GM12891 (cell line): Measurements from ENCODE around the gene OR2A7.
A peak's percentile ranks its signal among the peaks of the same experiment; 100 is the strongest.
"Not testable (repeated sequence)": the region's sequence is repeated elsewhere in the genome, so short reads cannot be mapped to it uniquely, and the experiment has no call there.

Experiments used
- DNase-seq: peaks from one replicate; pipeline ENCODE4 v3.0.0; 2011; ENCODE audit warnings: low spot score; ENCODE audit not compliant: insufficient read length
- FAIRE-seq: peaks from 2 replicates; lab custom pipeline; 2011; peaks lifted over from hg19 to GRCh38; lab: Jason Lieb, UNC
- PAX5 ChIP-seq: IDR thresholded peaks from 2 replicates; pipeline ENCODE4 v1.6.1; 2011; ENCODE audit warnings: low read length, moderate library complexity, mild to moderate bottlenecking; ENCODE audit not compliant: insufficient read depth, severe bottlenecking
- POLR2A ChIP-seq: IDR thresholded peaks from 2 replicates; pipeline ENCODE4 v1.6.1; 2011; ENCODE audit warnings: low read depth, low read length, control low read depth
- POLR2AphosphoS5 ChIP-seq: IDR thresholded peaks from 2 replicates; pipeline ENCODE4 v1.6.1; 2011; ENCODE audit warnings: low read depth, low read length, control low read depth
- POU2F2 ChIP-seq: IDR thresholded peaks from 2 replicates; pipeline ENCODE4 v1.6.1; 2011; ENCODE audit warnings: low read depth, mild to moderate bottlenecking, control low read depth, low read length, moderate library complexity
- SPI1 ChIP-seq: IDR thresholded peaks from 2 replicates; pipeline ENCODE4 v1.6.1; 2011; ENCODE audit warnings: low read depth, low read length, control low read depth
- TAF1 ChIP-seq: IDR thresholded peaks from 2 replicates; pipeline ENCODE4 v1.6.1; 2011; ENCODE audit warnings: low read depth, low read length, control low read depth

OR2A7 gene

DNA sequence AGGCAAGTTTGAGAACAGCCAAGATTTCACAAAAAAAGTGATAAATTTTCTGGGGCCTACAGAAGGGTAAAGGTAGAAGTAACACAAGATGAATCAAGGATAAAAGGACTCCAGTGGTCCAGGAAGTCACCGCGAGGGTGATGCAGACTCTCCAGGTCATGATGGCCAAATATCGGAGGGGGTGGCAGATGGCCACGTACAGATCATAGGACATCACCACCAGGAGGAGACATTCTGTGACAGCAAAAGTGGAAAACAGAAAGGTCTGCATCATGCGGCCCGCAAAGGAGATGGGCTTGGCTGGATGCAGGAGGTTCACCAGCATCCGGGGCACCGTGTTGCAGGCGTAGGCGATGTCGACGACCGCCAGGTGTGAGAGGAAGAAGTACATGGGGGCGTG lies 5.5 kb downstream of the OR2A7 start:
- not testable (repeated sequence) for DNase-seq, FAIRE-seq

DNA sequence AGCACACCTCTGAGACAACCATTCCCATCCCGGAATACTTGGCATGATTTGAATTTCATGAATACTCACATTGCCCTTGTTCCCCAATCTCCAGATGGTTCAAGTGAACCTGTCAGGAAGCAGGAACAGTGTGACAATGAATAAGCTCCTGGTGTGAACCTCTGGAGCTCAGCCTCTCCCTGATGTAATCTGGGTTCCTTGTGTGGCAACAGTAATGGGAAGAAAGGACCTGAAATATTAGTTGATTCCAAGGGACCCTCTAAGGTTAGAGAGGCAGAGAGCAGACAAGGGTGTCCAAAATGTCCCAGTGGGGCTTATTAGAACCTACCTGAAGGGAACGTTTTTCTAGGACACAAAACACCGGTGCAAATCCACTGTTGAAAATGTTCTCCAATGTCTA lies 8.5 kb downstream of the OR2A7 start:
- FAIRE-seq (no peak), DNase-seq (no peak)
- TF ChIP-seq POLR2A: no peak
- TF ChIP-seq PAX5: no peak
- no peak for TF ChIP-seq SPI1
- no peak for TF ChIP-seq TAF1
- TF ChIP-seq POU2F2: no peak
- TF ChIP-seq POLR2AphosphoS5: no peak

DNA sequence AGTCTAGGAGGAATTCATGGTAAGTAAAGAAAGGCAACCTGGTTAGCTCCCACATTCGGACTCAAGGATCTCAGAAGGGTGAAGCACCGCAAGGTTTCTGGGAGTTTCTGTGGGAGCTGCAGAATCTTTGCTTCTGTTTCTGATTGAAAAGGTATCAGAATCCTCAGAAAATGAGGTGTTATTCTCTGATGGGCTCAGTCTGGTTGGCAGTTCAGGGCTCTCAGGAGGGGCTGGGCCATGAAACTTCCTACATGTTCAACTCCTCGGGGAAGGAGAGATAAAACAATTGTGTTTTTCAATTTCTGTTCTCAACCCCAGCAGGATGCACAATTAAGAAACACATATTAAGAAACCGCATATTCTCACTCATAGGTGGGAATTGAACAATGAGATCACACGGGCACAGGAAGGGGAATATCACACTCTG lies 9.1 kb downstream of the OR2A7 start:
- DNase-seq (peak; percentile 0), FAIRE-seq (no peak)
- TF ChIP-seq TAF1 (no peak), POLR2A (no peak), POU2F2 (no peak), PAX5 (no peak), POLR2AphosphoS5 (no peak), SPI1 (no peak)

DNA sequence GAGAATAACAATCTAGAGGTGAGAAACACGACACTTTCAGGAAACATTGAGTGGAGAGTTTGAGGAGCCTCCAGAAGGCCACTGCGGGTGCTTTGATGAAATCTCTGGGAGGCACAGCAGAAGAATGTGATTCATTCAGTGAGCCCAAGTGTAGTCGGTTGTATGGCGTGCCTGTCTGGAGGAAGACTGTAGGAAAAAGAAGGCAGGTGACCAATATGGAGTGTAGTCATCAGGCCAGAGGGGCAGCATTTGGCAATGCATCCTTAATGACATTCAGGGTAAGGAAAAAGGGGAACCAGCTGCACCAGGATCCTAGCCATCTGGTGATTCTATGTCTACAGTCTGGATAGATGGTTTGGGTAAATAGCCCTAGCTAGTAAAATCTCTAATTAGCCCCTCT lies 12.3 kb downstream of the OR2A7 start:
- not testable (repeated sequence) for DNase-seq
- FAIRE-seq: peak; percentile 50

DNA sequence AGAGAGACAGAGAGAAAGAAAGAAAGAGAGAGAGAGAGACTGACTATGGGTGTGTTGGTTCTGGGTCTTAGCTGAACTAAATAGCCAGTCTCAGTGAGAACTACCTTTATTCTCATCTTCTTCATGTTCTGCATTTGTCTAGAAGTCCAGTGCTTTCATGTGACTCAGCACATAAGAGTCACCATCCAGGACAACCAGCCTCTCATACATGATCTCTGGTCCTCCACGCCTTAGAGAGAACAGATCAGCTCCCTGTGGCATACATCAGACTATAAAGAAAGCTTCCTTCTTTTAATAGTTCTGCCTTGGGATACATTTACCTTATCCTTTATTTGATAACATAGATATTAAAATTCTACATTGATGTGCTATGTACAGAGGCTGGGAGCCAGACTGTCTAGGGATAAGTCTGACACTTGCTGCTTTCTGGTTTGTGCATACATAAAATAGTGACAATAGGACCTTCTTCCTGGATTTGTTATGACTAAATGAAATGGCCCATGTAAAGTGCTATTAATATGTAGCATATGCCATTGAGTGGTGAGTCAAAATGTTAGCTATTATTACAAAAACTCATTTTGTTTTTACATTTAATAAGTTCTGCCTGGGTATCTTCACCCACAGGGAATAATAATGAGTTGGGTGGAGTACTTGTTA lies 16.8 kb downstream of the OR2A7 start:
- DNase-seq, FAIRE-seq: not testable (repeated sequence)

DNA sequence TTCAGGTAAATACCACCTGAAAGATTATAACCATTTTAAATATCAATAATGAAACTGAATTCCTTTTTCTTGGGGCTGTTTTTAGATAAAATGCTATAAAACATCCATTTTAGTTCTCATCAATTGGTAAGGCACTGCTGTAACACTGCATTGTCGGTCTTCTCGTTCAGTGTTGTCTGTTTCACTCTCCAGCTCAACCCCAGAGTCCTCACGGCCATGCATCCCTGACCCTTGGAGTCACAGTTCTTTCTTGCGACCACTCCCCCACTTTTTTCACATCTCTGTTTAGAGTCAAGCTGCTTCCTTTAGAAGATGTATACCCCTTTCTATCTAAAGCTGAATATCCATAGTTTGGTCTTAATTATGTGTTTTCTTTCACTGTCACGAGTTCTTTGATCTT lies 17.6 kb downstream of the OR2A7 start:
- not testable (repeated sequence) for DNase-seq, FAIRE-seq

DNA sequence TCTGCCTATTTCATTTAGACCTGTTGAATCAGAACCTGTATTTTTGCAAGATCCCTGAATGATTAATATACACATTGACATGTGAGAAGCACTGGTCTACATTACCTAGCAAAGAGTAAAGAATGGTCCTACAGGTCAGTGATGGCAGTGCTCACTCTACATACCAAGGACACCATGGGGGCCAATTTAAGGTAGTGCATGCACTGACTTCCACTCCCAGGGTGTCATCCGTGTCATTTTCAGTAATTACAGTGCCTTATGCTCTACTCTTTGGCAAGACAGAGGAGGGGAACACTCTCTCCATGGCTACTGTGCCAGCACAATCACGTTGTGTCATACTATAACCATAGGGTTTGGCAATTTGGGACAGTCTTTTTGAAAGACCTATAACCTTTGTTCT lies 19.2 kb downstream of the OR2A7 start:
- peak; percentile 84 for FAIRE-seq

DNA sequence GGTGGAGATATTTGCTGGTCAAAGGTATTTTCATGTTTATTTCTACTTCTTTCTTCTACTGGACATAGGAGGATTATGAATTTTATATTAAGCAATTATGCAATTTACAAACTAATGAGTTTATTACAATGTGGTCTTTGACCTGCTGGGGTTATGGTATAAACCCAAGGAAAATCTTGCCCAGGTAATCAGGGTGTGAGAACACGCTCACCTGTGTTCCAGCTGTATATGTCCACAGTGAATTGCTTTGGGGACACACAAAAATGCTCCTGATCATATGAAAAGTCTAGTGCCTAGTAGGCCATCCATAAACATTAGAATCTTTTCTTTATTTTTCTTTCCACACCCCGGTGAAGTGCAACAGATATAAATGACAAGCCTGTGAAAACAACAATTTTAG lies 25.2 kb downstream of the OR2A7 start, which contains the start of gene OR2A42:
Gene OR2A42, minus strand, starts transcription at position 241 of the 400 bp plus-strand sequence. CDS start 6,762 bp downstream, outside the sequence.
- peak; percentile 45 for FAIRE-seq
- DNase-seq: not testable (repeated sequence)

More for the DNA sequence above, 19.2 kb downstream of the OR2A7 start:
- not testable (repeated sequence) for DNase-seq

DNA sequence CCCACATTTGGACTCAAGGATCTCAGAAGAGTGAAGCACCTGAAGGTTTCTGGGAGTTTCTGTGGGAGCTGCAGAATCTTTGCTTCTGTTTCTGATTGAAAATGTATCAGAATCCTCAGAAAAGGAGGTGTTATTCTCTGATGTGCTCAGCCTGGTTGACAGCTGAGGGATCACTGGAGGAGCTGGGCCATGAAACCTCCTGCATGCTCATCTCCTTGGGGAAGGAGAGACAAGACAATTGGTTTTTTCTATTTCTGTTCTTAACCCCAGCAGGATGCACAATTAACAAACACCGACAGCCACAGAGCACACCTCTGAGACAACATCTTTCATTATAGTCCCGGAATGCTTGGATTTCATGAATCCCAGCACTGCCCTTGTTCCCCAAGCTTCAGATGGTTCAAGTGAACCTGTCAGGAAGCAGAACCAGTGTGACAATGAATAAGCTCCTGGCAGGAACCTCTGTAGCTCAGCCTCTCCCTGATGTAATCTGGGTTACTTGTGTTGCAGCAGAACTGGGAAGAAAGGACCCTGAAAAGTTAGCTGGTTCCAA lies 26.0 kb downstream of the OR2A7 start:
- DNase-seq: not testable (repeated sequence)
- FAIRE-seq: peak; percentile 51

DNA sequence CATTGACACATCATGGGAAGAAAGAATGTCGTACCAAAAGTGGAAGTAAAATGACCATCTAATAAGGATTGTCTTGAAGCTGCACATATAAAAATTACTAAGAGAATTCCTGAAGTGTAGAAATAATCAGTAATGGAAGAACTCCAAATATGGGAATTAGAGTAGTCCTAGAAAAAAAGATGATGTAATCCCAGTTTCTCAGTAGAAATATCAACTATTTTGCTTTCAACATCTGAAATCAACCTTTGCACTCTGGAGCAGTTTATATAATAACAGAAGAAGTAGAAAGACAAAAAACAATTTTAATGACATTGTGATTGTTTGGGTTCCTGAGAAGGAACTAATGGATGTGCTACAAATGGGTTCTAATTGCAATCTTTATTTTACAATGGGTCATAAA lies 31.6 kb downstream of the OR2A7 start:
- not testable (repeated sequence) for DNase-seq, FAIRE-seq

DNA sequence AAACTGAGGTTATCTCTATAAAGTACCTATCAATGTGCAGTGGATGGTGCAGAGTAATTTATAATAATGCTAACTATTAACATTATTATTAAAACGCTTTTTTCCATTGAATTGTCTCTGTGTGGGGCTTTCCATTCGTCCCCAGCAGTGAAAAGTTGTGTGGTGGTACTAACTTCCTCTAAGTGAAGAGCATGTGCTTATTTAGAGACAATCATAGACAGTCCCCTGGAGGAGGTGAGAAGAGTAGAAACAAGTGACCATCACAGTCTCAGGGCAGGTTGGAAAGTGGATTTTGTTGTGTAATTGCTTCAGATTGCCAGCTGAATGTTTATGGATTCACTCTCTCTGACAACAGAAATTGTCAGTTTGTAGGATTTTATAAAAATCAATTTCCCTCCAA lies 33.6 kb downstream of the OR2A7 start:
- FAIRE-seq: peak; percentile 20
- not testable (repeated sequence) for DNase-seq

DNA sequence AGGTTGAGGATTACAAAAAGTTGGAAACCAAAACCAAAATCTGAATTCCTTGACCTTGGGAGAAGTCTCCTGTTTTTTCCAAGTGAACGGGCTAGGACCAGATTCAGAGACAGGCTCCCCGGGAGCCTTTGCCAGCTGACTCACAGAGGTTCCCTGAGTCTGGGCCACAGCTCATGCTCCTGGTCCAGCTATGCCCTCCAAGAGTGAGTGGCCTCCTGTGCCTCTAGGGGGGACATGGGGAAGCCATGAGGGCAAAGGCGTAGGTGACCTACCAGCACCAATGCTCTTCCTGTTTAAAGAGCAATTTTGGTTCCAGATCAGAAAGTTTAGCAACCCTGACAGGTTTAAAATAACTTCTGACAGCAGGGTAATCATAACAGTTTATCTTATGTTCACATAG lies 35.8 kb downstream of the OR2A7 start:
- FAIRE-seq: not testable (repeated sequence)

DNA sequence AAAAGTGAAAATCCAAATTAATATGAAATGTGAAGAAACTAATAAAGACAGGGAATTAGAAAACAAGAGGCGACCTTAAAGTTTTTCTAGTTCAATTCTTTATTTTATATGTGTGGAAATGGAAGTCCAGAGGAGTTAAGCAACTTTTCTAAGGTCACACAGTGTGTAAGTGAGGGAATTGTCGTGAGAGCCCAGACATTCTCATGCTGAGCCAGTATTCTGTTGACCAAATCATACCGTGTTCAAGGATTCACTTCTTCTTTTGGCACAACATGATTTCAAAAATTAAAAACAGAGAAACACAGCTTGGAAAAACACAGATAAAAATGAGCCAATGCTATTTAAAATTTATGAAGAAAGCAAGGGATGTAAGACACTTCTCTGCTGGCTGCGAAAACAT lies 37.7 kb downstream of the OR2A7 start:
- DNase-seq: not testable (repeated sequence)
- FAIRE-seq: peak; percentile 70

More for the DNA sequence above, 35.8 kb downstream of the OR2A7 start:
- not testable (repeated sequence) for DNase-seq

DNA sequence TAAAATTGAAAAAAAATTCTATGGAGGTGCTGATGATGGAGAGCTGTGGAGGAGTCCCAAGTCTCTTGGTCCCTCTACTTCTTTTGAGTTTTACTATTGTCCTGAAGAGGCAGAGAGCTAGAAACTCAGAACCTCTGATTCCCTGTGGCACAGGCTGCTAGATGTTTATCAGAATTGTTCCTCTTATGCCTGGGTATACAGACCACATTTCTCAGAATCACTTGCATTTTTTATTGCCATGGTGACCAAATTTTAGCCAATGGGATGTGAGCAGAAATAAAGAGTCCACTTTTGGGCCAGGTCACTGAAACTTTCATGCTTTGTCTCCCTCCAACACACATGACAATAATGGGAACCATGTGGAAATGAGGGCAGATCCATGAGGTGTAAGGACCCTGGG lies 40.9 kb downstream of the OR2A7 start:
- peak; percentile 50 for FAIRE-seq
- DNase-seq: not testable (repeated sequence)

DNA sequence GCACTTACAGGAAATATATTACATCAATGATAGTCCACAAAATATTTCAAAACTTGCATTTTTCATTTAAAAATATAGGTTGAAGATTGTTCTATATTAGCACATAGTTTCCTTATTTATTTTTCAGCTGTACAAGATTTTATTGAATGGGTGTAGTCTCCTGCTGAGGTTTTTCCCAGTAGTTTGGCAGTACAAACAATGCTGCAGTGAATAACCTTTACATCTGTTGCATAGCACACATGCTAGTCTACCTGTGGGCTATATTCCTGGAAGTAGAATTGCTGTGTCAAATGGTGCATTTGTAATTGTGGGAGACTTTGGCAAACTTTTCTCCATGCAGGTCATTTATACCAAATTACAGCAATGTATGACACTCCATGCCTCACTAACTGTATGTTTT lies 44.1 kb downstream of the OR2A7 start:
- DNase-seq: not testable (repeated sequence)
- FAIRE-seq: peak; percentile 16

DNA sequence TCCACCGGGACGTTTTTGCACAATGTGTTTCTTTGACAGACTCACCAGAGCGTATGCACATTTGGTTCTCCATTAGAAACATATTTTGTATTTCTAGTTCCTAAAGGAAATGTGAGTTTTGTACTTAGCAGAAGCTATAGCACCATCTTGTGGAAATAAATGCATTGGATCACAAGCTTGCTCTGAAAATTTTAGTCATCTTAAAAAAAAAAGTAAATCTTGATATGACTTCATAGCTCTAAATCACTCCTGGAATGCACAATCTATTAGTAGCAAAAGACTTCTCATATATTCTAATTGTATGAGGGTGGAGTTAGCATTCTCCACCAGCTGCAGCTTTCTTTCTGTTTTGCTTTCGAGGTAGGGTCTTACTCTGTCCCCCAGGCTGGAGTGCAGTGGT lies 45.4 kb downstream of the OR2A7 start:
- DNase-seq, FAIRE-seq: not testable (repeated sequence)

DNA sequence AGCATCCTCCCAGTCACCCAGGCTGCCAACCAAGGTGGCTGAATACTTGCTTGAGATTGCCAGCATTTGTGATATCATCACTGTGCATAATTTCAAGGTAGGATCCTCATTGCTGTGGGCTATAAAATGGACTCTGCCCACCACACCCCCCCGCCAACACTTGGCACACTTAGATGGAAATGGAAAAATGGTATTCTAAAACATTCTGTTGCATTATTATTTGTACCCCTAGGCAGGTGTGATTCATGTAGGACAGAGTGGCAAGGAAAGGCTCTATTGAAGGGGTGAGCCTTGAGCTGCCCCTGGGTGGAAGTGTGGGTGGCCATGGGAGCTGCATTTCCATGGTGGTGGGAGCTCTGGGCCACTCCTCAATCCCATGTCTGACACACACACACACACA lies 46.0 kb downstream of the OR2A7 start:
- not testable (repeated sequence) for DNase-seq, FAIRE-seq

DNA sequence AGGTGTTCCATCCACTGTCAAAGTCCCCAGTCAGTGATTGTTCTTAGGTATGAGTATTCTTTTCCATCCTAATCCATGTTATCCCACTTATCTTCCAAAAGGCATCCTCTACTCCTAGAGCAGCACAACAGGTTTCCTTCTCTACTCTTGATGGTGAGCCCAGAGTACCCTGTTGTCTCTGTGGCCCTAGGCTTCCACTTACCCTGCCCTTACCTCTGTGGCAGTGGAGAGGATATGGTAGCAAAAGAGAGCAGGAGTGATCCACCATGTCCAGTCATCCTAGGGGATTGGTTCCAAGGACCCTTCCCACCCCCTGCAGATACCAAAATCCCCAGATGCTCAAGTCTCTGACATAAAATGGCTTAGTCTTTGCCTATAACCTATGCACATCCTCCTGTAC lies 47.4 kb downstream of the OR2A7 start:
- peak; percentile 85 for FAIRE-seq

More for the DNA sequence above, 47.4 kb downstream of the OR2A7 start:
- not testable (repeated sequence) for DNase-seq
